HG03135 (cell line): ENCODE results near the gene RAPSN.

ENCODE experiments used
- ATAC-seq: cut with Tn5 transposase; IDR thresholded peaks from one replicate; pipeline ENCODE4 v1.9.1; 2021; ENCODE audit warnings: mild to moderate bottlenecking, moderate library complexity; ENCODE audit not compliant: unreplicated experiment

The RAPSN gene

GRCh38 chr11:47448566-47449427 lies at the start of gene RAPSN:
Gene RAPSN (minus strand): TSS chr11:47449136. CDS start chr11:47448964, 172 bp downstream.
- ATAC-seq: no peak

- no peak for ATAC-seq
Observed at GRCh38 chr11:47498149-47498548, 49.2 kb upstream of the RAPSN start.

- no peak for ATAC-seq
Observed at GRCh38 chr11:47496808-47497207, 47.9 kb upstream of the RAPSN start.

- ATAC-seq: no peak
Observed at GRCh38 chr11:47495856-47496217, 46.9 kb upstream of the RAPSN start.

- ATAC-seq: no peak
Observed at GRCh38 chr11:47495011-47495855, 46.3 kb upstream of the RAPSN start.

GRCh38 chr11:47489395-47489755 lies 40.4 kb upstream of the RAPSN start:
- ATAC-seq: no peak

- ATAC-seq: no peak
Observed at GRCh38 chr11:47488674-47489394, 39.9 kb upstream of the RAPSN start.

GRCh38 chr11:47488111-47488510 lies 39.2 kb upstream of the RAPSN start:
- ATAC-seq: no peak

- no peak for ATAC-seq
Observed at GRCh38 chr11:47487421-47487820, 38.5 kb upstream of the RAPSN start.

- no peak for ATAC-seq
Observed at GRCh38 chr11:47485107-47485506, 36.2 kb upstream of the RAPSN start.

- no peak for ATAC-seq
Observed at GRCh38 chr11:47483457-47483856, 34.5 kb upstream of the RAPSN start.

- no peak for ATAC-seq
Observed at GRCh38 chr11:47480762-47481161, 31.8 kb upstream of the RAPSN start.

- no peak for ATAC-seq
Observed at GRCh38 chr11:47478651-47479329, 29.9 kb upstream of the RAPSN start.

GRCh38 chr11:47477753-47478152 lies 28.8 kb upstream of the RAPSN start:
- no peak for ATAC-seq

- no peak for ATAC-seq
Observed at GRCh38 chr11:47477323-47477722, 28.4 kb upstream of the RAPSN start.

GRCh38 chr11:47470671-47471070 lies 21.7 kb upstream of the RAPSN start:
- ATAC-seq: no peak

- no peak for ATAC-seq
Observed at GRCh38 chr11:47469361-47470179, 20.6 kb upstream of the RAPSN start.

GRCh38 chr11:47468598-47469214 lies 19.8 kb upstream of the RAPSN start:
- no peak for ATAC-seq

- no peak for ATAC-seq
Observed at GRCh38 chr11:47467357-47467756, 18.4 kb upstream of the RAPSN start.
